Fibroblast of skin of left quadriceps (primary cell): ENCODE data around the gene TAPBP.
"Not testable (repeated sequence)": the region's sequence is repeated elsewhere in the genome, so short reads cannot be mapped to it uniquely, and the experiment has no call there.

ENCODE experiments used
- DNase-seq, 2 experiments: peaks; one replicate each; pipeline ENCODE4 v3.0.0-alpha.2; 2013; ENCODE audit warnings: low read depth in 2 of 2

The TAPBP gene

GRCh38 chr6:33277663-33278391, 36.1 kb downstream of the TAPBP start:
- no peak for DNase-seq

- DNase-seq = peak; percentile 29 to 39
Measured at GRCh38 chr6:33276864-33277662, 36.8 kb downstream of the TAPBP start, which contains the start of gene B3GALT4. Gene B3GALT4 (plus strand): TSS chr6:33277123. CDS start chr6:33277420, 297 bp downstream.

- DNase-seq = no peak
Measured at GRCh38 chr6:33276581-33276863, 37.4 kb downstream of the TAPBP start.

GRCh38 chr6:33275795-33276580, 37.9 kb downstream of the TAPBP start:
- DNase-seq = not testable (repeated sequence)

GRCh38 chr6:33273924-33274902, 39.7 kb downstream of the TAPBP start:
- DNase-seq = no peak

GRCh38 chr6:33273129-33273923, 40.6 kb downstream of the TAPBP start:
- no peak for DNase-seq

- DNase-seq = no peak
Measured at GRCh38 chr6:33272275-33273128, 41.4 kb downstream of the TAPBP start.

- DNase-seq = peak; percentile 99
Measured at GRCh38 chr6:33271468-33272274, 42.2 kb downstream of the TAPBP start, which contains the start of the genes RPS18 and VPS52. Gene RPS18 (plus strand): TSS chr6:33272075. CDS start chr6:33272120, 45 bp downstream. Gene VPS52 (minus strand): TSS chr6:33271876. CDS start chr6:33271675, 201 bp downstream.

GRCh38 chr6:33271117-33271467, 42.8 kb downstream of the TAPBP start:
- DNase-seq = no peak

GRCh38 chr6:33264015-33264414, 49.9 kb downstream of the TAPBP start:
- DNase-seq = no peak

GRCh38 chr6:33262490-33262889, 51.4 kb downstream of the TAPBP start:
- not testable (repeated sequence) for DNase-seq

- no peak for DNase-seq
Measured at GRCh38 chr6:33259032-33259431, 54.8 kb downstream of the TAPBP start.

- DNase-seq = no peak
Measured at GRCh38 chr6:33254591-33254990, 59.3 kb downstream of the TAPBP start.

- DNase-seq = peak; percentile 49
Measured at GRCh38 chr6:33252759-33253158, 61.1 kb downstream of the TAPBP start.

GRCh38 chr6:33251395-33252012, 62.4 kb downstream of the TAPBP start:
- no peak for DNase-seq

GRCh38 chr6:33250731-33251130, 63.1 kb downstream of the TAPBP start:
- no peak for DNase-seq

- peak in 1 of 2 experiments; percentile 32 for DNase-seq
Measured at GRCh38 chr6:33249732-33250630, 63.9 kb downstream of the TAPBP start.
